PC-9 (cell line): Measurements from ENCODE around the gene TUBB. TPM values are rescaled to one million over a fixed set of nuclear protein-coding genes. Genes with fewer than 3 reads are reported as not detected.
"Not testable (repeated sequence)": the region's sequence is repeated elsewhere in the genome, so short reads cannot be mapped to it uniquely, and the experiment has no call there.

ENCODE experiments used
- BruUV-seq: library from RNA; stranded (reverse); fragments of 400-500 nt; replicated peaks from 2 replicates; lab custom pipeline; 2021; lab: Mats Ljungman, UMichigan
- CTCF ChIA-PET: fragments of 300-600 bp; sonication (Branson Sonifier 250); formaldehyde crosslinking; loops from one replicate; lab custom pipeline; 2022; ENCODE audit warnings: antibody characterized with exemption; lab: Charles Lee
- POLR2A ChIA-PET: fragments of 300-600 bp; sonication (Branson Sonifier 250); formaldehyde crosslinking; loops from one replicate; lab custom pipeline; 2022; ENCODE audit warnings: antibody characterized with exemption; ENCODE audit not compliant: unreplicated experiment; lab: Charles Lee
- DNase-seq, 2 experiments: peaks; one replicate each; pipeline versions ENCODE4 v3.0.0 to v3.0.0-alpha.2; 2015 to 2022; ENCODE audit warnings: mixed read lengths in 1 of 2
- H2AFZ ChIP-seq: fragments of 200-600 bp; sonication (generic); 2 replicates; pipeline ENCODE4 v1.8.1; 2017; ENCODE audit warnings: antibody characterized with exemption
- H3F3A ChIP-seq: fragments of 200-600 bp; sonication (generic); 2 replicates; pipeline ENCODE4 v1.8.1; 2017; ENCODE audit warnings: antibody characterized with exemption, mild to moderate bottlenecking, low read depth; ENCODE audit not compliant: insufficient read depth
- H3K27ac ChIP-seq: fragments of 200-600 bp; sonication (generic); 2 replicates; pipeline ENCODE4 v1.6.1; 2016; ENCODE audit warnings: mixed run types
- H3K27me3 ChIP-seq: fragments of 200-600 bp; sonication (generic); 2 replicates; pipeline ENCODE4 v1.6.1; 2016; ENCODE audit warnings: low read depth, mixed run types; ENCODE audit not compliant: insufficient read depth
- H3K36me3 ChIP-seq: fragments of 200-600 bp; sonication (generic); 2 replicates; pipeline ENCODE4 v1.6.1; 2016; ENCODE audit warnings: low read depth, mixed run types
- H3K4me1 ChIP-seq: fragments of 200-600 bp; sonication (generic); replicated peaks from 2 replicates; pipeline ENCODE4 v1.6.1; 2016; ENCODE audit warnings: mixed run types; ENCODE audit not compliant: insufficient read depth
- H3K4me2 ChIP-seq: fragments of 200-600 bp; sonication (generic); 2 replicates; pipeline ENCODE4 v1.6.1; 2017; ENCODE audit warnings: mixed run types
- H3K4me3 ChIP-seq: fragments of 200-600 bp; sonication (generic); 2 replicates; pipeline ENCODE4 v1.6.1; 2016; ENCODE audit warnings: mixed run types
- H3K79me2 ChIP-seq: fragments of 200-600 bp; sonication (generic); 2 replicates; pipeline ENCODE4 v1.6.1; 2017; ENCODE audit warnings: low read depth, mixed run types
- H3K9me2 ChIP-seq: fragments of 200-600 bp; sonication (generic); 2 replicates; pipeline ENCODE4 v1.8.1; 2017; ENCODE audit warnings: mild to moderate bottlenecking; ENCODE audit not compliant: insufficient read depth
- H3K9me3 ChIP-seq: fragments of 200-600 bp; sonication (generic); 2 replicates; pipeline ENCODE4 v1.8.1; 2016; ENCODE audit warnings: low read depth; ENCODE audit not compliant: insufficient read depth
- H4K20me1 ChIP-seq: fragments of 200-600 bp; sonication (generic); 2 replicates; pipeline ENCODE4 v1.8.1; 2017; ENCODE audit not compliant: insufficient read depth
- EZH2 ChIP-seq: fragments of 200-600 bp; sonication (generic); IDR thresholded peaks from 2 replicates; pipeline ENCODE4 v1.8.0; 2017; ENCODE audit warnings: antibody characterized with exemption, low read depth
- intact Hi-C: fragments of 100-400 bp; cut with micrococcal nuclease; formaldehyde crosslinking; loops from one replicate; pipeline ENCODE4 v1.10.0; 2022; ENCODE audit not compliant: unreplicated experiment
- total RNA-seq: library from RNA; stranded (reverse); gene quantifications from 2 replicates; pipeline ENCODE4 v1.2.3, GENCODE V29; 2021
- TF ChIP-seq, protein P1 (sequence below): fragments of 200-600 bp; sonication (generic); conservative IDR thresholded peaks from 2 replicates; pipeline ENCODE4 v1.6.1; 2017; ENCODE audit warnings: mixed run types, antibody characterized with exemption, mild to moderate bottlenecking, moderate library complexity

The TUBB gene
- total RNA-seq, 1 experiment from 2014 or later, result 901 TPM

GRCh38 chr6:30722280-30723112, 2.3 kb downstream of the TUBB start:
- POLR2A ChIA-PET, result interaction anchor here (0.6 kb wide), 2 partner anchors 38 to 109 kb away, joined by 4 to 6 read pairs; no protein-coding TSS in a partner anchor
- Histone ChIP-seq H4K20me1 (peaks cover 50% of the 10 kb centered on the region), H3K4me2 (peak overlapping the region; percentile 87), H3K4me1 (peaks cover 30% of the 10 kb centered on the region), H3K9me2 (no peaks in the 10 kb centered on the region), H2AFZ (no peak overlapping the region), H3K36me3 (peaks cover 24% of the 10 kb centered on the region), H3K4me3 (peak overlapping the region; percentile 85), H3F3A (peaks cover 67% of the 10 kb centered on the region), H3K27ac (peak overlapping the region; percentile 68), H3K79me2 (peaks cover 62% of the 10 kb centered on the region), H3K9me3 (no peaks in the 10 kb centered on the region), H3K27me3 (no peaks in the 10 kb centered on the region)
- no peak for TF ChIP-seq EZH2
- TF ChIP-seq, protein P1, sequence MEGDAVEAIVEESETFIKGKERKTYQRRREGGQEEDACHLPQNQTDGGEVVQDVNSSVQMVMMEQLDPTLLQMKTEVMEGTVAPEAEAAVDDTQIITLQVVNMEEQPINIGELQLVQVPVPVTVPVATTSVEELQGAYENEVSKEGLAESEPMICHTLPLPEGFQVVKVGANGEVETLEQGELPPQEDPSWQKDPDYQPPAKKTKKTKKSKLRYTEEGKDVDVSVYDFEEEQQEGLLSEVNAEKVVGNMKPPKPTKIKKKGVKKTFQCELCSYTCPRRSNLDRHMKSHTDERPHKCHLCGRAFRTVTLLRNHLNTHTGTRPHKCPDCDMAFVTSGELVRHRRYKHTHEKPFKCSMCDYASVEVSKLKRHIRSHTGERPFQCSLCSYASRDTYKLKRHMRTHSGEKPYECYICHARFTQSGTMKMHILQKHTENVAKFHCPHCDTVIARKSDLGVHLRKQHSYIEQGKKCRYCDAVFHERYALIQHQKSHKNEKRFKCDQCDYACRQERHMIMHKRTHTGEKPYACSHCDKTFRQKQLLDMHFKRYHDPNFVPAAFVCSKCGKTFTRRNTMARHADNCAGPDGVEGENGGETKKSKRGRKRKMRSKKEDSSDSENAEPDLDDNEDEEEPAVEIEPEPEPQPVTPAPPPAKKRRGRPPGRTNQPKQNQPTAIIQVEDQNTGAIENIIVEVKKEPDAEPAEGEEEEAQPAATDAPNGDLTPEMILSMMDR, result peak; percentile 98
- intact Hi-C loops, result loop anchor here (1.0 to 5.0 kb wide), 5 partner anchors 43 to 375 kb away; partner anchors contain the start of genes ATAT1 and RPP21
- CTCF ChIA-PET, result interaction anchor here (0.6 to 1.1 kb wide), 5 partner anchors 8 to 599 kb away, joined by 3 to 4 read pairs (median 4); no protein-coding TSS in a partner anchor
- DNase-seq, result peak; percentile 72 to 89
- no TSS peak for BruUV-seq

DNA sequence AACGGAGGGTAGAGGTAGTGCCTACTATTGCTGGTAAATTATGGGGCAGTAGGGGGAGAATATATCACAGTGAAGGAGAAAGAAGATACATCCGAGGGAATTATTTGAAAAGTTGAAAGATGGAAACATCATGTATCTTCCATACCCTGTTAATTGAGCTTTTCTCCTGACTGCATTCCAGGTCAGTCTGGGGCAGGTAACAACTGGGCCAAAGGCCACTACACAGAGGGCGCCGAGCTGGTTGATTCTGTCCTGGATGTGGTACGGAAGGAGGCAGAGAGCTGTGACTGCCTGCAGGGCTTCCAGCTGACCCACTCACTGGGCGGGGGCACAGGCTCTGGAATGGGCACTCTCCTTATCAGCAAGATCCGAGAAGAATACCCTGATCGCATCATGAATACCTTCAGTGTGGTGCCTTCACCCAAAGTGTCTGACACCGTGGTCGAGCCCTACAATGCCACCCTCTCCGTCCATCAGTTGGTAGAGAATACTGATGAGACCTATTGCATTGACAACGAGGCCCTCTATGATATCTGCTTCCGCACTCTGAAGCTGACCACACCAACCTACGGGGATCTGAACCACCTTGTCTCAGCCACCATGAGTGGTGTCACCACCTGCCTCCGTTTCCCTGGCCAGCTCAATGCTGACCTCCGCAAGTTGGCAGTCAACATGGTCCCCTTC, 3.1 kb downstream of the TUBB start:
- not testable (repeated sequence) for BruUV-seq, H3K9me2 ChIP-seq, H3K9me3 ChIP-seq, H3K27me3 ChIP-seq, DNase-seq, H3K27ac ChIP-seq, H2AFZ ChIP-seq, H3K4me3 ChIP-seq
- peaks cover 31% of the 10 kb centered on the region for H3K36me3 ChIP-seq
- peaks cover 24% of the 10 kb centered on the region for H3K4me1 ChIP-seq
- peaks cover 50% of the 10 kb centered on the region for H4K20me1 ChIP-seq
- intact Hi-C loops, result loop anchor here (2.0 to 5.0 kb wide), 3 partner anchors 240 to 376 kb away; partner anchors contain the start of gene RPP21
- peak overlapping the region; percentile 87 for H3K4me2 ChIP-seq
- H3K79me2 ChIP-seq, result peaks cover 60% of the 10 kb centered on the region
- POLR2A ChIA-PET, result interaction anchor here (0.6 kb wide), 1 partner anchor 39 kb away, joined by 4 read pairs; no protein-coding TSS in a partner anchor
- CTCF ChIA-PET, result interaction anchor here (0.6 to 1.1 kb wide), 3 partner anchors 44 to 364 kb away, joined by 3 to 4 read pairs (median 3); no protein-coding TSS in a partner anchor
- H3F3A ChIP-seq, result peaks cover 67% of the 10 kb centered on the region

DNA sequence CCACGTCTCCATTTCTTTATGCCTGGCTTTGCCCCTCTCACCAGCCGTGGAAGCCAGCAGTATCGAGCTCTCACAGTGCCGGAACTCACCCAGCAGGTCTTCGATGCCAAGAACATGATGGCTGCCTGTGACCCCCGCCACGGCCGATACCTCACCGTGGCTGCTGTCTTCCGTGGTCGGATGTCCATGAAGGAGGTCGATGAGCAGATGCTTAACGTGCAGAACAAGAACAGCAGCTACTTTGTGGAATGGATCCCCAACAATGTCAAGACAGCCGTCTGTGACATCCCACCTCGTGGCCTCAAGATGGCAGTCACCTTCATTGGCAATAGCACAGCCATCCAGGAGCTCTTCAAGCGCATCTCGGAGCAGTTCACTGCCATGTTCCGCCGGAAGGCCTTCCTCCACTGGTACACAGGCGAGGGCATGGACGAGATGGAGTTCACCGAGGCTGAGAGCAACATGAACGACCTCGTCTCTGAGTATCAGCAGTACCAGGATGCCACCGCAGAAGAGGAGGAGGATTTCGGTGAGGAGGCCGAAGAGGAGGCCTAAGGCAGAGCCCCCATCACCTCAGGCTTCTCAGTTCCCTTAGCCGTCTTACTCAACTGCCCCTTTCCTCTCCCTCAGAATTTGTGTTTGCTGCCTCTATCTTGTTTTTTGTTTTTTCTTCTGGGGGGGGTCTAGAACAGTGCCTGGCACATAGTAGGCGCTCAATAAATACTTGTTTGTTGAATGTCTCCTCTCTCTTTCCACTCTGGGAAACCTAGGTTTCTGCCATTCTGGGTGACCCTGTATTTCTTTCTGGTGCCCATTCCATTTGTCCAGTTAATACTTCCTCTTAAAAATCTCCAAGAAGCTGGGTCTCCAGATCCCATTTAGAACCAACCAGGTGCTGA, 3.9 kb downstream of the TUBB start:
- Histone ChIP-seq H3K4me1 (peaks cover 17% of the 10 kb centered on the region), H3F3A (peaks cover 73% of the 10 kb centered on the region), H3K79me2 (peaks cover 52% of the 10 kb centered on the region), H4K20me1 (peaks cover 50% of the 10 kb centered on the region), H3K36me3 (peaks cover 31% of the 10 kb centered on the region)
- TSS peak; percentile 17 for BruUV-seq
- not testable (repeated sequence) for DNase-seq, H3K4me3 ChIP-seq, H2AFZ ChIP-seq, H3K27me3 ChIP-seq, H3K27ac ChIP-seq, H3K9me2 ChIP-seq, H3K9me3 ChIP-seq, H3K4me2 ChIP-seq
- ChIA-PET CTCF (interaction anchor here (0.6 to 1.1 kb wide), 4 partner anchors 16 to 363 kb away, joined by 3 to 21 read pairs (median 3); no protein-coding TSS in a partner anchor), POLR2A (interaction anchor here (0.6 to 0.7 kb wide), 2 partner anchors 184 to 242 kb away, joined by 3 to 4 read pairs; no protein-coding TSS in a partner anchor)
- intact Hi-C loops, result loop anchor here (2.0 to 5.0 kb wide), 3 partner anchors 241 to 377 kb away; partner anchors contain the start of gene RPP21
